Hindlimb muscle (tissue), 1 donor: ENCODE data around the gene C19orf33. TPM values are rescaled to one million over a fixed set of nuclear protein-coding genes. Genes with fewer than 3 reads are reported as not detected.

Experiments used
- DNase-seq: peaks from one replicate; pipeline ENCODE4 v3.0.0-alpha.2; 2013
- polyA plus RNA-seq: library from polyadenylated mRNA; unstranded; fragments of 120-200 nt; gene quantifications from one replicate; pipeline ENCODE4 v1.2.1, GENCODE V29; 2013; ENCODE audit not compliant: insufficient read length

Gene C19orf33
- polyA plus RNA-seq, 1 donor: not detected

DNA sequence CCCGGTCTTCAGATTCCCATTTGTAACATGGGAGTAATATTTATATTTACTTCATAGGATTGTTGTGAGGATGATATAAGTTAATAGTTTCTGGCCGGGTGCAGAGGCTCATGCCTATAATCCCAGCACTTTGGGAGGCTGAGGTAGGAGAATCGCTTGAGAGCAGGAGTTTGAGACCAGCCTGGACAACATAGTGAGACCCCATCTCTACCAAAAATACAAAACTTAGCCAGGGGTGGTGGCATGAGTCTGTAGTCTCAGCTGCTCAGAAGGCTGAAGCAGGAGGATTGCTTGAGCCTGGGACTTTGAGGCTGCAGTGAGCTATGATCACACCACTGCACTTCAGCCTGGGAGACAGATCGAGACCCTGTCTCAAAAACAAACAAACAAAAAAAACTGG lies 42.8 kb downstream of the C19orf33 start:
- no peak for DNase-seq

DNA sequence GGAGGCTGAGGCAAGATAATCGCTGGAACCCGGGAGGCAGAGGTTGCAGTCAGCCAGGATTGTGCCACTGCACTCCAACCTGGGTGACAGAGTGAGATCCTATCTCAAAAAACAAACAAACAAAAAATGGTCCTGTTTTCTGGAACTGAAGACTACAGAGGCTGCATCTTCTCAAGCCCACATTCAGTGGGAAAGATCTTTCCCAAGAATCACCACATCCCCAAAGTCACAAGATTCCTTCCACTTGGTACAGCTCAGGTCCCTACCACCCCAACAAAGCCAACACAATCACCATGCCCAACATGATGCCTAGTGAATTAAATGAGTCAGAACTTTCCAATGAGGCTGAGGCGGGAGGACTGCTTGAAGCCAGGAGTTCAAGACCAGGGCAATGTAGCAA lies 46.8 kb downstream of the C19orf33 start:
- DNase-seq: no peak

DNA sequence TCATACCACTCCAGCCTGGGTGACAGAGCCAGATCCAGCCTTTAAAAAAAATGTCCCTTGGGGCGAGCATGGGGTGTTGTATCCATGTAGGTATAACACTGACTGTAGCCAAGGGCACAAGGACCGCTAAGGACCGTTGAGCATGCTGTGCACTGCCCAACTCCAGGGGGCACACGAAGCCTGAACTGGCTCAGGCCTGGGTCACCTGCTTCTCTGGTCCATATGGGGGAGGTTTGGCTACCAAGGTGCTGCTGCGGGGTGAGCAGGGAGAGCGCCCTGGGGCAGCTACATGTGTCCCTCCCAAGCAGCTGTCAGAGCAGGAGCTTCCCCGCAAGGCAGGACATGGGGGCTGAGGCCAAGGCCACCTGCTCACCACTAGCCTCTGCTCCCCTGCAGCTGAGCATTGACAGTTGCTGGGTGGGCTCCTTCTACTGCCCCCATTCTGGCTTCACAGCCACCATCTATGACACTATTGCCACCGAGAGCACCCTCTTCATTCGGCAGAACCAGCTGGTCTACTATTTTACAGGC lies 47.9 kb downstream of the C19orf33 start:
- DNase-seq: no peak

DNA sequence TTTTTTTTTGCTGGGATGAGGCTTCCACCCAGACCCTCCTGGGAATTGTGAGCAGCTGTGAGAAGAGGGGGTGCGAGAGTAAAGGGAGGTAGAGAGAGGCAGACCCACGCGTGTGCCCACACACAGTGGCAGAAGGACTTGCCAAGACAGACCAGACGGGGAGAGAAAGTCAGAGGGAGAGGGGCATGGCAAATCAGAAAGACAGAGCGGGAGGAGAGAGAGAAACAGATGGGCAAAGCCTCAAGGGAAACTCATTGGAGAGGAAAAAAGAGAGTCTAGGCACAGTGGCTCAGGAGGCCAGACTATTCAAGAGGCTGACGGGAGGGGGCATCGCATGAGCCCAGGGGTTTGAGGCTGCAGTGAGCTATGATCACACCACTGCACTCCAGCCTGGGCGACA lies 48.6 kb downstream of the C19orf33 start:
- DNase-seq: no peak

Other genes with a start within 250 kb of the C19orf33 start
- 2.4 TPM for gene DPF1, start 80.0 kb upstream of the C19orf33 start, polyA plus RNA-seq
- gene PPP1R14A, start 47.9 kb upstream of the C19orf33 start, polyA plus RNA-seq: 14.5 TPM
- 5.2 TPM for gene SPINT2, start 39.7 kb upstream of the C19orf33 start, polyA plus RNA-seq
- gene YIF1B, start 11.7 kb downstream of the C19orf33 start, polyA plus RNA-seq: 27.4 TPM
- 2.2 TPM for gene KCNK6, start 15.6 kb downstream of the C19orf33 start, polyA plus RNA-seq
- gene CATSPERG, start 31.6 kb downstream of the C19orf33 start, polyA plus RNA-seq: 2.7 TPM
- gene PSMD8, start 70.3 kb downstream of the C19orf33 start, polyA plus RNA-seq: 120 TPM
- 0.49 TPM for gene GGN, start 83.8 kb downstream of the C19orf33 start, polyA plus RNA-seq
- 0.49 TPM for gene SPRED3, start 84.4 kb downstream of the C19orf33 start, polyA plus RNA-seq
- 13.3 TPM for gene FAM98C, start 98.8 kb downstream of the C19orf33 start, polyA plus RNA-seq
- gene RASGRP4, start 122.0 kb downstream of the C19orf33 start, polyA plus RNA-seq: 2.8 TPM
- gene RYR1, start 129.4 kb downstream of the C19orf33 start, polyA plus RNA-seq: 771 TPM